ENCODE measurements around the gene PCMT1.

The PCMT1 gene

GRCh38 chr6:149856256-149856994 is 106.9 kb downstream of the PCMT1 start:
- DNase-seq: no peak

GRCh38 chr6:149857541-149857940 is 108.0 kb downstream of the PCMT1 start:
- DNase-seq: no peak

- DNase-seq: peak in 1 of 3 donors; percentile 29
These were observed 109.8 kb downstream of the PCMT1 start for GRCh38 chr6:149859368-149859767.

DNA sequence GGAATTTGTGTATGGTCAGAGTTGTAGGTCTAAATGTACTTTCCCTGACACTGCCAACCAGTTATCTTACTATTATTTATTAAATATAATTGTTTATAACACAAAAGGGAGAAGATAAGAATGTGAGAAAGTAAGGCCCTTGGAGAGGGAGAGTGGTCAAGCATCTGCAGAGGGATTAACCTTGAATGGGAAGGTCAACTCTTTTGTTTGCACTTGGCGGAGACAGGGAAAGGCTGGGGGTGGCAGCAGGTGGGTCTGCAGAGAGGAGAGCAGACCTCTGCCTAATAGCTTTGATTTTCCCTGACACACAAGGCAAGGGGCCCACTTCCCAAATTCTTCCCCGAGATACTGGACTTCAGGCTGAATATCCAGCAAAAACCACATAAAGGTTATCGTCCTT is 110.4 kb downstream of the PCMT1 start:
- no peak for DNase-seq

DNA sequence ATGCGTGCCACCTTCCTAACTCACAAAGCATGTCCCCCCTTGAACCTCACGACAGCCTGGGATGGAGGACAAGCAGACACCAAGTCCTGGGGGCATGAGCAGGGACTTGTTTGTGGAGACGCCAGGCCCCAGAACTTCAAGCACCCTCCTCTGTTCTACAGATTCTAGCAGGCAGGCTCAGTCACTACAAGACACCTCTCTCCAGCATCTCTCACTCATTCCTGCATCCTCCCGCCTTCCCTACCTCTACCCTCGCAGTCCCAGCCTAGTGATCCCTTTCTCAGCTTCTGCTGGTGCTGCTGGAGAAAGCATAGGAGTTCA is 110.9 kb downstream of the PCMT1 start:
- no peak for DNase-seq

Measured in suppressor macrophage treated with lipopolysaccharide for 1 hour (primary cell).